Activated CD4-positive, CD25-positive, alpha-beta regulatory T cell treated with anti-CD3 and anti-CD28 coated beads, Interleukin-2, amount 50 U/mL, for 72 hours (primary cell): ENCODE measurements around the gene TNFAIP8.
A peak's percentile ranks its signal among the peaks of the same experiment; 100 is the strongest.
"Not testable (repeated sequence)": the region's sequence is repeated elsewhere in the genome, so short reads cannot be mapped to it uniquely, and the experiment has no call there.

Source experiments
- DNase-seq: peaks from one replicate; pipeline ENCODE4 v3.0.0; 2021

The TNFAIP8 gene

GRCh38 chr5:119397518-119398380, 41.9 kb downstream of the TNFAIP8 start:
- no peak for DNase-seq

- no peak for DNase-seq
These were observed 43.1 kb downstream of the TNFAIP8 start for GRCh38 chr5:119398727-119399466.

- DNase-seq, result no peak
These were observed 44.4 kb downstream of the TNFAIP8 start for GRCh38 chr5:119400245-119400644.

GRCh38 chr5:119402081-119402480, 46.3 kb downstream of the TNFAIP8 start:
- DNase-seq, result no peak

GRCh38 chr5:119402555-119402954, 46.7 kb downstream of the TNFAIP8 start:
- DNase-seq, result no peak

- no peak for DNase-seq
These were observed 48.2 kb downstream of the TNFAIP8 start for GRCh38 chr5:119404033-119404432.

GRCh38 chr5:119405419-119405818, 49.6 kb downstream of the TNFAIP8 start:
- no peak for DNase-seq

- DNase-seq, result no peak
These were observed 50.8 kb downstream of the TNFAIP8 start for GRCh38 chr5:119406551-119407110.

- DNase-seq, result no peak
These were observed 53.5 kb downstream of the TNFAIP8 start for GRCh38 chr5:119409235-119409815.

GRCh38 chr5:119410448-119411159, 54.8 kb downstream of the TNFAIP8 start:
- no peak for DNase-seq

GRCh38 chr5:119411361-119412278, 55.8 kb downstream of the TNFAIP8 start:
- peak; percentile 47 for DNase-seq

GRCh38 chr5:119412279-119413227, 56.7 kb downstream of the TNFAIP8 start:
- no peak for DNase-seq

- DNase-seq, result not testable (repeated sequence)
These were observed 58.4 kb downstream of the TNFAIP8 start for GRCh38 chr5:119414124-119414734.

GRCh38 chr5:119417891-119418605, 62.2 kb downstream of the TNFAIP8 start:
- no peak for DNase-seq

GRCh38 chr5:119418606-119419100, 62.8 kb downstream of the TNFAIP8 start:
- no peak for DNase-seq

- no peak for DNase-seq
These were observed 64.3 kb downstream of the TNFAIP8 start for GRCh38 chr5:119420169-119420568.

GRCh38 chr5:119426057-119426456, 70.2 kb downstream of the TNFAIP8 start:
- no peak for DNase-seq

- DNase-seq, result no peak
These were observed 71.2 kb downstream of the TNFAIP8 start for GRCh38 chr5:119427060-119427459.

GRCh38 chr5:119427596-119427995, 71.8 kb downstream of the TNFAIP8 start:
- DNase-seq, result not testable (repeated sequence)
